HG03045 (cell line): ENCODE measurements around the gene ELMO1.

Source experiments
- ATAC-seq: cut with Tn5 transposase; IDR thresholded peaks from one replicate; pipeline ENCODE4 v1.9.1; 2021; ENCODE audit warnings: mild to moderate bottlenecking, moderate library complexity; ENCODE audit not compliant: unreplicated experiment

The ELMO1 gene

DNA sequence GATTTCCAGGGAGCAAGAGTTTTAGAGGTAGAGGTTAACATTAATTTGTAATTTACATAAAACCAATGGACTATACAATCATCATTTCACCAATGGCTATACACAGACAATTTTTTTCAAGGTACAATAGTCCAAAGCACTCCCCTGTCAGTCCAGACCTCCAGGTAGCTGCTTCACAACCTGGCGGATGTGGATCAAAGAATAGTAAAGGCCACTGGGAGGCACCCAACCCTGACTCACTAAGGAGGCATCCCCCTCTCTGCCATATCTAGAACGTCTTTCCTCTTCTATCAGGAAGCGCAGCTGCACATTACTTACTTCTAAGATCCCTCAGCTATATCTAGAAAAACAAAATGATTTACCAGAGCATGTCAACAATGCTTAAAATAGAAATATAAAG, 506.6 kb downstream of the ELMO1 start:
- ATAC-seq: no peak

- no peak for ATAC-seq
Observed at GRCh38 chr7:36941359-36941758, 507.3 kb downstream of the ELMO1 start.

- no peak for ATAC-seq
Observed at GRCh38 chr7:36939816-36940215, 508.8 kb downstream of the ELMO1 start.

GRCh38 chr7:36937754-36938563, 510.7 kb downstream of the ELMO1 start:
- no peak for ATAC-seq

DNA sequence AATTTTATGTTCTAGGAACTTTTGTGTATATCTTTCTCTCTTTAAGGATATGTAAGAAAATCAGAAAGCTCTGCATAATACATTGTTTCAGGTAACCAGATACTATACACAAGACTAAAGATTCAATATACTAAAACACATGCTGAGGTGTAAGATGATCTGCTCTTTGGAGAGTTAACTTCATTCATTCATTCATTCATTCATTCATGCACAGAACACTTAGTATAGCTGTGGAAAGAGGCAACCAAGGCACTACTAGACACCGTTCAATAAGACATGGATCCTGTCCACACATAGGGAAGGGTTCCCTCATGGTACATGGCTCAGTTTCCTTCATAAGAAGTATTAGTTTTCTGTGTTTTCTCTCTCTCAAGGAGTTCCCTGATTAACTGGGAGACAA, 516.8 kb downstream of the ELMO1 start:
- no peak for ATAC-seq

DNA sequence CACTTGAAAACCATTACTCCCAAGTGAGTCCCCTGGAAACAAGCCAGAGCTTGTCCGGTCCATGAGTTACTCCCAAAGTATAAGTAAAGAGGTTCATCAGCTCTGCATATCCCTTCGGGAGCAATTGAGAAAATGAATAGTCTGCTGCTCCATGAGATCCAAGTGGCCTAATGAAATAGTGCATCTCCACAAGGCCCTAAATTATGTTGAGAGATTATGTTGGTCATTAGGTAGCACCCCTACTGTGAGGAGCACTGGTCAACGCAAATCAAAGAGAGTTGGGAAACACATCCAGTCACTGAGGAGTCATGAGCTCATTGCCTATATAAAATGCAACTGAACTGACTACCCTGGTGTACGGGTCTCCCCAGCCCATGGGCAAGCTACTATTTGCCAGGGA, 518.9 kb downstream of the ELMO1 start:
- no peak for ATAC-seq

DNA sequence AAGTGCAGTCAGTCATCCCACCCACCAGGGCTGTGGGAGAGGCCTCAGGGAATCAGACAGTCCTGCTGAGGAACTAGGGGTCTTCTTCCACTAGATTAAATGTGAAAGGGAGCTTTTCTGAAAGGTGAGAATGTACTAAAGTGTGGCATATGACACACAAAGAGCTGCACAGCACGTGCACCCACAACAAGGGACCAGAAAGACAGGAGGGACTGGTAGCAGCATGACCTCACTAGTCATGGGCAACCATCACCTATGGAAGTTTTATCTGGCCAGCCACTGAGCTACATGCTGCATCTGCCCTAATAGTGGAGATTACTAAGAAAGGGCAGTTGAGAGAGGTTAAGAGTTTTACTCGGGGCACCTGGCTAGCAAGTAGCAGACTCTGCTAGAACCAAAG, 519.9 kb downstream of the ELMO1 start:
- ATAC-seq: no peak

DNA sequence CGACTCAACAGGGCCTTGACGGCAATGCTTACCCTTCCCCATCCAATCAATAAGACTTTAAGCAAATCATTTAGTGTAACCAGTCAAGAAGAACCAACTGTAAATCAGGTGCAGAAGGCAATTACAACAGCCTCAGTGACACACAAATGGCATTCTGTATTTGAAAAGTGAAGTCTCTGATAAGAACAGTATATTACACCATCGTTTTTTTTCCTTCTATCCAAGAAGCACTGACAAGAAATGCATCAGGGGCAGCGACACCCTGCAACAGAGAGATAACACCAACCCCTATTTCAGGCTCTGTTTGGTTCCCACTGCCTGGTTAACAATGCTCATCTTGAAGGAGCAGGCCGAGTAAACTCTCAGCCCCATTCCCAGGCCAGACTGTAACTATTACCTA, 520.4 kb downstream of the ELMO1 start:
- ATAC-seq: no peak

- no peak for ATAC-seq
Observed at GRCh38 chr7:36925691-36926090, 523.0 kb downstream of the ELMO1 start.

DNA sequence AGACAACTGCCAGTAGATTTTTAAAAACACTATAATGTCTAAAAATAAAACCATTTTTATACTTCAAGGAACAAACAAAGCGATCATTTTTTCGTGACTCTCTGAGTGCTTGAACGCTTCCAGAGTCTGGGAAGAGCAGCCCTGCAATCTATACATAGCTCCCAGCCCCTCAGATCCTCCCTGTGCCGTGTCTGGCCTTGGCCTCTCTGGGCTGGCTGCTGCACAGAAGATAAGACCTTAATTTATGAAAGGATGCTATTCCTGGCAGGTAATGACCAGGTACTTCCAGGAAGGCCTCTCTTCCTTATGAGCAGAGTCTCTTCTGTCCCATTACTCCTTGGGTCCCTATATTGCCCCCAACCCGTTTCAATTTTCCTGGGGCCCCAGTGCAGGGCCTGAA, 523.5 kb downstream of the ELMO1 start:
- no peak for ATAC-seq

- ATAC-seq: no peak
Observed at GRCh38 chr7:36923943-36924436, 524.7 kb downstream of the ELMO1 start.

DNA sequence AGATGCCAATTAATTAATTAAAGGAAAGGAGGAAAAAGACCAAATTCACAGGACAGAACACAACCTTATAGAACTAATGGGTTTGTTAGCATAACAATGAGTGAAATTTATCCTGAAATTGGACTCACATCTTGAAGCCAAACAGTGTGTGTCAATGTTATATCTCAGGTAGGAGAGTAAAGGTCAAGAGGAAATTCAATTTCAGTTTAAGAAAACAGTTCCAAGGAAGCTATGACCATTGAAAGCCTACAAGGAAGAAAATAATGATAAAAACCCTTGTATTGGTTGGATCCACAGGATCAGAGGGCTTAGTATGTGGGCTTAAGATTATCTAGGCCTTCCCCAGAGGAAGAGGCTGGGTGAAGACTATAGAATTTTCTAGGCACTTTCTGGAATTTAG, 525.5 kb downstream of the ELMO1 start:
- no peak for ATAC-seq

DNA sequence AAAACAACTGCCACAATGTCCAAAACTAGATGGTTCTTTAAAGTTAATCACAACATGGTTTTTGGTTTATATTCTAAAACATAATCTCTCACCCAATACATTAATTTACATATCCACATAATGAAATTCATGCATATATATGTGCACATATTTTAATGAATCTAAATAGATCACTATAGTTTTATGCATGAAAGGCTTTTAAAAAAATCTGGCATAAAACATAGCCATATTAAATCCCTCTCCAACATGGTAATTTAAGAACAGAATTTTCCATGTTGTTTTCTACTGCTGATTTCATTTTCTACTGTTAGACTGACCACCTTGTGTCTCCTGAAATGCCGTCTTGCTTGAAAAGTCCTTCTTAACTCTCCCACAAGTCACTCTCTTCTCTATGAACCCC, 528.2 kb downstream of the ELMO1 start:
- no peak for ATAC-seq

DNA sequence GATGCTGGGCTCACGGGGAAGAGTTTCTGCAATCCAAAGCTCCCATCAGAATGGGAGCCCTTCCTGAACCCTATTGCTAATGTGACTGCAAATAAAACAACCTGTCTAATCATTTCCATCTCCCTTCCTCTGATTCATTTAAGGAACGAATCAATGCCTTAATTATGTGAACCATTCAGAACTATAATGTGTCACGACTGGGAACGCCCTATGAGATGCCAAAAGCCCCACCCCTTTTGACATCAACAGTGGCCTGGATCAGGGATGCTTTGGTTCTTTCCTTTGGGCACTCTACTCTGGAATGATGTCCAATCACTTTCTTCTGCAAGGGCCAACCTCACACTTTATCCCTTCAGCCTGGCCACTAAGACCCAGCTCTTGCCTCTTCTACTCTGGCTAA, 528.9 kb downstream of the ELMO1 start:
- ATAC-seq: no peak

- no peak for ATAC-seq
Observed at GRCh38 chr7:36918591-36918990, 530.1 kb downstream of the ELMO1 start.

GRCh38 chr7:36916619-36917018, 532.0 kb downstream of the ELMO1 start:
- ATAC-seq: no peak

DNA sequence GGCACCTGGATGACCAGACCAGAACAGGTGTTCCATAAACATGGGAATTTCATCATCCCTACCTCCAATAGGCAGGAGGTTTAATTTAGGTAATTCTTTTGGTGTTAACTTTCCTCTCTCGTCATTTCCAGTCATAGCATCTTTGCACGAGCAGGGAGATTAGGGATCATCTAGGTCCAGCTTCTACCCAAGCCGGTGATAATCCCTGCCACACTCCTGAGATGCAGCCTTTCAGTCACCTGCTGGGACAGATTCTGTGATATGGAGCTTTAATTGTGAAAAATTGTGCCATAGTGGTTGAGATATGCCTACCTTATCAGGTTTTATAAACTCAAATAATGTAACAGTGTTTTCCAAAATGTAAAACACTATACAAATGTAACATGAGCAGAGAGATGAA, 532.5 kb downstream of the ELMO1 start:
- no peak for ATAC-seq

DNA sequence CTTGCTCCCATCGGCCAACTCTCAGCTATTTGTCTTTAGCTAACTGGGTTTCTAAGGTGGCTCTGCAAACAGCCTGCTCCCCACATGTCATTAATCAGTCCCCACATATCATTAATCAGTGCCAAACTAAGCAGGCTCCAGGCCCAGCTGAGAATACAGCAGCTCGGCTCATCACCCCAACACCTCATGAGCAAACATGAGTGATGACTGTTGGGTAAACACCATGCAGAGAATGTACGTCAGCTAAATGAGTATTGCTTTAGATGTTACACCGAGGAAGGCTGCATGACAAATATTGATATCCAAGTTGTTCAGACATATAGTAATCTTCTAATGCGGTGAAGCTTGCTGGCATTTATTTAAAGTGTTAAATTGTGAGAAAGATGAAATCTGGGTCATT, 536.9 kb downstream of the ELMO1 start:
- ATAC-seq: no peak

DNA sequence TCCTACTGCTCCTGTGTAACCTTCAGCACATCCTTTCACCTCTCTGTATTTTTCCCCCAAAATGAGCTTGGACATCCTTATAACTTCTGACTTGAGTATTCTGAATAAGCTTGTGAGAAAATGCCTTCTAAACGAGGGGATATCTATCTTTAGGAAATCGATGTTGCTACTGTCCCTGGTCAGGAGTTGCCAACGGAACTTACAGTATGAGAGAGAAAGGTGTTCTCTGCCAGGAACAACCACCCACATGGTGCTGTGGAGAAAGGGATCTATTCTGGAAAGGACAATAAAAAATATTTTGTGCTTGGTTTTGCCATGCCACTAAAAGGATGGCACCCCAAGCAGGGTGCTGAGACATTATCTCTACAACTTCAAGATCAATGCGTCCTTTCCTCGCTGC, 537.8 kb downstream of the ELMO1 start:
- no peak for ATAC-seq

DNA sequence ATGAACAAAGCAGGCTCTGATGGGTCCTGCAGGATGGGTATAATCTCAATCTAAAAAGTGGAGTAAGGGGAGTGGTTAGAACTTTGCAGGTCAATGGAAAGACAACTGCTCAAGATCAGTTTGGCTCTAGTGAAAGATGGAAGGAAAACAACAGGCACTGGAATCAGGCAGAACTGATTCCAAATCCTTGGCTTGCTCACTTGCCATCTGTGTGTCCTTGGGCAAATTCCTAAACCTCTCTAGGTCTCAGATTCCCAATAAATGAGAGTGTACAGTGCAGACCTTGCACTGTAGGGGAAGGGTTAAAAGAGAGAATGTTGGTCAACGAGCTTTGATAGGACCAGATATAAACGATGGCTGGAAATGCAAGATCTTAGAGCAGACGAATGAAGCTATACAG, 538.3 kb downstream of the ELMO1 start:
- no peak for ATAC-seq

DNA sequence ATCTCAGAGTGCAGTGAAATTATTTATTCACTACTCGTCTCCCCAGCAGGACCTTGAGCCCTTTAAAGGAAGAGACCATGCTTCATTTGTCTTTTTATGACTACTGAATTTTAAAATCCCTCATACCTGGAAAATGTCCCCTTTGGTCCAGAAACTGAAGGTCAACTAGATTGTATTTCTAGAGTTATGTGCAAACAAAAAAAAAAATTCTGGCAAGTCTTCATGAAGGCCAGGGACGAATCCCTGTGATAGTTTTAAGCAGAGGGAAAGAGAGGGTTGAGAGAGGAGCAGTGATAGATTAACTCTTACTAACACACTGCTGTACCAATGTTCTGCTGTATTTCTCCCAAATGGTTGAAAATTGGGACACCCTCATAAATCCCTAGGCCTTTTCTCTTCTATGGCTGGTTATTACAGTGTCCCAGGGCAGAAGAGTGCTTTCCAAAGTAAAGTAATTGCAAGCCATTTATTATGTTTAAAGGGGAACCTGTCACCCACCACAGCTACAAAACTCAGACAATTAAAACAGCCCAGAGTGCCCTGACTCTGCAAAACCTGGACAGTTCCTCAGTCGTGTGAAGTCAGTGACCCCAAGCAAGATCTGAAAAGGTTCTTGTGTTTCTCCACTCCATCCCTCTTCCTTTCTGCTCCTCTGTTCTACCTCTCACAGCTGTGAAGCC, 541.6 kb downstream of the ELMO1 start:
- ATAC-seq: no peak

DNA sequence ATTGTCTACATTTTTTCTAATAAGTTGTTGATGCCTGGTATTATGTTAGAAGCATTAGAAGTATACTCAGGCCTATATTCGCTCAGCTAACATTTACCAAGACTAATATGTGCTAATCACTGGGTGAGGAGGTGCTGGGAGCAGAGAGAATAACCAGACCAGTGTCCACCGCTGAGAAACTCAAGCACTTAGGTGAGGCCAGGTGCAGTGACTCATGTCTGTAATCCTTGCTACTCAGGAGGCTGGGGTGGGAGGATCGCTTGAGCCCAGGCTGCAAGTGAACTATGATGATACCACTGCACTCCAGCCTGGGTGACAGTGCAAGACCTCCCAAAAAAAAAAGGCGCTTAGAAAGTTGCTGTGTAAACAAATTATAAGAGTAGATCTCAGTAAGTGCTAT, 542.2 kb downstream of the ELMO1 start:
- ATAC-seq: no peak
